Skeletal muscle satellite cell (primary cell): ENCODE data around the gene NKX2-2.
"Not testable (repeated sequence)": the region's sequence is repeated elsewhere in the genome, so short reads cannot be mapped to it uniquely, and the experiment has no call there.

Source experiments
- H3K27me3 ChIP-seq: 2 replicates; pipeline ENCODE4 v1.7.0; 2013; ENCODE audit warnings: low read length; ENCODE audit not compliant: control insufficient read depth, insufficient read depth
- H3K36me3 ChIP-seq: 2 replicates; pipeline ENCODE4 v1.7.0; 2013; ENCODE audit warnings: mild to moderate bottlenecking, control low read depth, low read length; ENCODE audit not compliant: insufficient read depth
- H3K4me1 ChIP-seq: 2 replicates; pipeline ENCODE4 v1.7.0; 2013; ENCODE audit warnings: low read length; ENCODE audit not compliant: control insufficient read depth, insufficient read depth
- H3K4me2 ChIP-seq: 2 replicates; pipeline ENCODE4 v1.7.0; 2013; ENCODE audit warnings: mild to moderate bottlenecking, low read length
- H3K4me3 ChIP-seq: 2 replicates; pipeline ENCODE4 v1.7.0; 2013; ENCODE audit warnings: low read length
- H3K9ac ChIP-seq: 2 replicates; pipeline ENCODE4 v1.7.0; 2013; ENCODE audit warnings: mild to moderate bottlenecking, low read depth, low read length, moderate library complexity
- H3K9me3 ChIP-seq: replicated peaks from 2 replicates; pipeline ENCODE4 v1.7.0; 2013; ENCODE audit warnings: mild to moderate bottlenecking, control low read depth, low read length

Gene NKX2-2

DNA sequence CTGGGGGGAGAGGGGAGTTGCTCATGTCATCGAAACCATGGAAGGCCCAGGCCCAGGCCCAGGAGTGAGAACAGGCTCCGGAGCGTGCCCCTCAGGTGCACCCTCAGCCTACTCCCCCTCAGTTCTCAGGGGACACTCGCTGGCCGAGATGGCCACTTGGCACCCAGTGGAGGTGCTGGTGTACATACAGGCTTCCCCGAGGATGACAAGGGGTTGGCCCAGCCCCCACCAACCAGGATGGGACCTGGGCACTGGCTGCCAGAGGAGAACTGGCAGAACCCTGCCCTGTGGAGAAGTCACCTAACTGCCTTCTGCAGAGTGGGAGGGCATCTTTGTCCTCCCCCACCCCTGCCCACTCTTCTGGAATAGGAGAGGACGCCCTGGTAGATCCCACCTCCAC lies 9.5 kb downstream of the NKX2-2 start:
- Histone ChIP-seq H3K4me1 (peaks cover 12% of the 10 kb centered on the region), H3K9ac (no peak overlapping the region), H3K4me2 (no peak overlapping the region), H3K9me3 (no peaks in the 10 kb centered on the region), H3K4me3 (no peak overlapping the region), H3K36me3 (no peaks in the 10 kb centered on the region), H3K27me3 (peaks cover 71% of the 10 kb centered on the region)

DNA sequence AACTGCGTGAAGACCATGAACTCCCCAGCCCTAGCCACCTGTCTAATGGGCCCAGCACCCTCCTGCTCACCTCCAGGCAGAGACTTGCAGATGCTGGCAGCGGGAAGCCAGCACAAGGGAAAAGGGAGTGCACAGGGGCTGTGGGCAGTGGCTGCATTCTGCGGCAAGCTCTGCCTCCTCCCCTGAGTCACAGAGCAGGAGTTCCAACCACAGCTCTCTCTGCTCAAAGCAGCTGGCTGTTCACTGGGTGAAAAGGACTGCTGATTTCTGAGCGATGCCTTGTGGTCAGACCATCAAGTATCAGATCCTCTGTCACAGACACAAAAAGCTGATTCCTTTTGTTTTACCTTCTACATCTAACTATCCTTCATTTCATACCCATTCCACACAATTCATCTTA lies 10.5 kb downstream of the NKX2-2 start:
- peaks cover 10% of the 10 kb centered on the region for H3K4me1 ChIP-seq
- no peak overlapping the region for H3K4me2 ChIP-seq
- no peaks in the 10 kb centered on the region for H3K9me3 ChIP-seq
- peaks cover 70% of the 10 kb centered on the region for H3K27me3 ChIP-seq
- H3K36me3 ChIP-seq: no peaks in the 10 kb centered on the region
- no peak overlapping the region for H3K4me3 ChIP-seq
- no peak overlapping the region for H3K9ac ChIP-seq

GRCh38 chr20:21501184-21501583 lies 12.7 kb downstream of the NKX2-2 start:
- Histone ChIP-seq H3K4me3 (no peak overlapping the region), H3K4me1 (peaks cover 10% of the 10 kb centered on the region), H3K9ac (no peak overlapping the region), H3K27me3 (peaks cover 52% of the 10 kb centered on the region), H3K36me3 (no peaks in the 10 kb centered on the region), H3K4me2 (no peak overlapping the region), H3K9me3 (no peaks in the 10 kb centered on the region)

GRCh38 chr20:21500599-21500998 lies 13.3 kb downstream of the NKX2-2 start:
- Histone ChIP-seq H3K36me3 (no peaks in the 10 kb centered on the region), H3K9me3 (no peaks in the 10 kb centered on the region), H3K9ac (no peak overlapping the region), H3K4me1 (peaks cover 4% of the 10 kb centered on the region), H3K27me3 (peaks cover 47% of the 10 kb centered on the region), H3K4me3 (no peak overlapping the region), H3K4me2 (no peak overlapping the region)

DNA sequence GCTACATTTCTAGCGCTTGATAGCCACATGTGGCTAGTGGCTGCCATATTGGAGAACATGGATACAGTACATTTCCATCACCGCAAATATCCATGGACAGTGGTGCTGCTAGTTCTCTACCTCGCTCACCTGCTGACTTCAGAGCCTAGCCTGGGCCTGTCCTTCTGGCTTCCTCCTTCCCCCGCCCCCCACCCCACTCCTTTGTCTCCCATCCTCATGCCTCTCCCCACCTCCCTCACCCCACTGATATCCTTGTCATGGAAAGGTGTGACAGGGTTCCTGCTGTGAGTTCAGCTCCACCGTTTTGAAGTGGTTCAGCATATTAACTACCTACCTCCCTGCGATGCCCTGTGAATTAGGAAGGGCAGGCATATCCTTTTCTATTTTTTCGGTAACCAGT lies 14.2 kb downstream of the NKX2-2 start:
- Histone ChIP-seq H3K27me3 (peaks cover 45% of the 10 kb centered on the region), H3K9ac (no peak overlapping the region), H3K4me1 (no peaks in the 10 kb centered on the region), H3K36me3 (no peaks in the 10 kb centered on the region), H3K4me2 (no peak overlapping the region), H3K4me3 (no peak overlapping the region), H3K9me3 (no peaks in the 10 kb centered on the region)

DNA sequence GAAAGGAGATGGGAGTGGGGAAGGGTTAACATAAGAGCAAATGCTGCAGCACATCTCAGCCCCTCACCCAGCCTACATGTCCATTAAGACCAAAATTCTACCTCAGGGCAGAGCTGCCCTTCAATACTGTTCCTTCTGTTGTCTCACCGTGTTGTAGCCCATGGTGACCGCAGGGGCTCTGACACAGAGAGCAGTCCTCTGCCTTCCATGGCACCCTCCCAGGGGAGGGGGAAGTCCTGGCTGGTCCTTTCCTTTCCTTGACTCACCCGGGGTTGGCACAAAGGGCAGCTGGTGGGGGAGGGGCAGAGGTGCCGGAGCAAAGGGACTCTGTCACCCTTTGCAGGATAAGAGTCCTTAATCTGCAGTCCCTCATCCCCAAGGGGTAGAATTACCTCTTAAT lies 15.2 kb downstream of the NKX2-2 start:
- H3K27me3 ChIP-seq: peaks cover 46% of the 10 kb centered on the region
- H3K4me2 ChIP-seq: no peak overlapping the region
- H3K4me1 ChIP-seq: no peaks in the 10 kb centered on the region
- no peak overlapping the region for H3K4me3 ChIP-seq
- no peaks in the 10 kb centered on the region for H3K36me3 ChIP-seq
- no peaks in the 10 kb centered on the region for H3K9me3 ChIP-seq
- no peak overlapping the region for H3K9ac ChIP-seq

GRCh38 chr20:21498195-21498594 lies 15.7 kb downstream of the NKX2-2 start:
- H3K36me3 ChIP-seq: no peaks in the 10 kb centered on the region
- no peaks in the 10 kb centered on the region for H3K4me1 ChIP-seq
- H3K27me3 ChIP-seq: peaks cover 49% of the 10 kb centered on the region
- H3K4me3 ChIP-seq: no peak overlapping the region
- H3K9me3 ChIP-seq: no peaks in the 10 kb centered on the region
- H3K9ac ChIP-seq: no peak overlapping the region
- H3K4me2 ChIP-seq: no peak overlapping the region

DNA sequence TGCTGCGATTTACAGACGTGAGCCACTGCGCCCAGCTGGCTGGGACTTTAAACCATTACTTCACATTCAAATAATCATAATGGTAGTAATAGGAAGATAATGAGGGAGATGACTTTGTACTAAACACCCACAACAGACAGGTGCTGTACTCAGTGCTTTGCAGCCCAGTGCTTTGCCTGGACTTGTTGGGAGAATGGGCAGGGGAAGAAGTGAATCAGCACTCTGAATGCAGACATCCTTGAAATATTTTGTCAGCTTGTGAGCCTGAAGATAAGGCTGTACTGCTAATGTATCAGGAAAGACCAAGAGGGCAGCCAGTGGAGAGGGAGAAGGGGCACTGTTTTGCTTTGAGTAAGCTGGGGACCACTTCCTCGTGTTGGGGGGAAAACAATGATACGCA lies 17.4 kb downstream of the NKX2-2 start:
- Histone ChIP-seq H3K4me2 (no peak overlapping the region), H3K36me3 (no peaks in the 10 kb centered on the region), H3K4me3 (no peak overlapping the region), H3K9me3 (no peaks in the 10 kb centered on the region), H3K27me3 (peaks cover 54% of the 10 kb centered on the region), H3K4me1 (no peaks in the 10 kb centered on the region), H3K9ac (no peak overlapping the region)

DNA sequence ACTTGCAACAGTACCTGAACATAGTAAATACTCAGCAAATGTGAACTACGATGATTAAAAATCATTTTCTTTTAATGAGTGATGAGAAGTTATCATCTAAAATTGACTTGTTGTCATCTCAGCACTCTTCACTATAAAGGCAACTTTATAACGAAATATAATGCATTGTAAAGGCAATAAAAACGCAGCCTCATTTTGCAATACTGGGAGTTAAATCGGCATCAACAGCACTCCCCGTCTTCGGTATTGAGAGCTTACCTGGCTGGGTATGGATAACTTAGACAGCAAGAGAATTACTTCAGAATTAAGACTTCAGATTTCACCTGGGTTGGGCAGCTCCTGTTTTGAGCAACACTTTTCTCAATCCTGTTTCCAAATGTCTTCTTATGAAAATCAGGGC lies 20.8 kb downstream of the NKX2-2 start:
- Histone ChIP-seq H3K4me3 (no peak overlapping the region), H3K9ac (no peak overlapping the region), H3K4me1 (no peaks in the 10 kb centered on the region), H3K4me2 (no peak overlapping the region), H3K27me3 (peaks cover 65% of the 10 kb centered on the region), H3K36me3 (no peaks in the 10 kb centered on the region), H3K9me3 (no peaks in the 10 kb centered on the region)

DNA sequence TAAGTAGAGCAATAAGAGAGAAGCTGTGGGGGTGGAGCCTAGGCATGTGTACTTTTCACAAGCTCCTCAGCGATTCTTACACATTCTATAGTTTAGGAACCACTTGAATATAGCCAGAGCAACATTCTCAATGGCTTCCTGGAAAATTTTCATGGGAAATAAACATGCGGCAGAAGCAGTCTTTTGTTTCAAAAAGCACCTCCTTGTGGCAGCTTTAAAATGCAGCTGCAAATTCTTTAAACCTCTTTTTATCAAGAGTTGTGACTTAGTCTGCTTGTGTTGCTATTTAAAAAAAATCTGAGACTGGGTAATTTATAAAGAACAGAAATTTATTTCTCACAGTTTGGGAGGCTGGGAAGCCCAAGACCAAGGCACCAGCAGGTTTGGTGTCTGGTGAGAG lies 23.8 kb downstream of the NKX2-2 start:
- H3K4me2 ChIP-seq: no peak overlapping the region
- peaks cover 66% of the 10 kb centered on the region for H3K27me3 ChIP-seq
- H3K9me3 ChIP-seq: no peaks in the 10 kb centered on the region
- H3K9ac ChIP-seq: no peak overlapping the region
- no peaks in the 10 kb centered on the region for H3K36me3 ChIP-seq
- no peaks in the 10 kb centered on the region for H3K4me1 ChIP-seq
- H3K4me3 ChIP-seq: no peak overlapping the region

DNA sequence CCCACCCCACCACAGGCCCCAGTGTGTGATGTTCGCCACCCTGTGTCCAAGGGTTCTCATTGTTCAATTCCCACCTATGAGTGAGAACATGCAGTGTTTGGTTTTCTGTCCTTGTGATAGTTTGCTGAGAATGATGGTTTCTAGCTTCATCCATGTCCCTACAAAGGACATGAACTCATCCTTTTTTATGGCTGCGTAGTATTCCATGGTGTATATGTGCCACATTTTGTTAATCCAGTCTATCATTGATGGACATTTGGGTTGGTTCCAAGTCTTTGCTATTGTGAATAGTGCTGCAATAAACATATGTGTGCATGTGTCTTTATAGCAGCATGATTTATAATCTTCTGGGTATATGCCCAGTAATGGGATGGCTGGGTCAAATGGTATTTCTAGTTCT lies 33.7 kb downstream of the NKX2-2 start:
- not testable (repeated sequence) for H3K9me3 ChIP-seq, H3K4me1 ChIP-seq, H3K27me3 ChIP-seq

GRCh38 chr20:21465799-21466198 lies 48.1 kb downstream of the NKX2-2 start:
- peaks cover 33% of the 10 kb centered on the region for H3K27me3 ChIP-seq
- no peak overlapping the region for H3K9ac ChIP-seq
- H3K4me3 ChIP-seq: no peak overlapping the region
- no peaks in the 10 kb centered on the region for H3K36me3 ChIP-seq
- H3K4me2 ChIP-seq: no peak overlapping the region
- no peaks in the 10 kb centered on the region for H3K4me1 ChIP-seq
- H3K9me3 ChIP-seq: peaks cover 4% of the 10 kb centered on the region

More for the DNA sequence above, 33.7 kb downstream of the NKX2-2 start:
- not testable (repeated sequence) for H3K4me2 ChIP-seq, H3K36me3 ChIP-seq, H3K9ac ChIP-seq, H3K4me3 ChIP-seq
